SKM-1 treated with dmso at 0.1 percent for 144 hours (cell line): ENCODE results near the gene ZBTB21.
"Not testable (repeated sequence)": the region's sequence is repeated elsewhere in the genome, so short reads cannot be mapped to it uniquely, and the experiment has no call there.

Experiments used
- DNase-seq: peaks from one replicate; lab custom pipeline; 2025; ENCODE audit not compliant: unreplicated experiment; lab: John Stamatoyannopoulos, UW

The ZBTB21 gene

DNA sequence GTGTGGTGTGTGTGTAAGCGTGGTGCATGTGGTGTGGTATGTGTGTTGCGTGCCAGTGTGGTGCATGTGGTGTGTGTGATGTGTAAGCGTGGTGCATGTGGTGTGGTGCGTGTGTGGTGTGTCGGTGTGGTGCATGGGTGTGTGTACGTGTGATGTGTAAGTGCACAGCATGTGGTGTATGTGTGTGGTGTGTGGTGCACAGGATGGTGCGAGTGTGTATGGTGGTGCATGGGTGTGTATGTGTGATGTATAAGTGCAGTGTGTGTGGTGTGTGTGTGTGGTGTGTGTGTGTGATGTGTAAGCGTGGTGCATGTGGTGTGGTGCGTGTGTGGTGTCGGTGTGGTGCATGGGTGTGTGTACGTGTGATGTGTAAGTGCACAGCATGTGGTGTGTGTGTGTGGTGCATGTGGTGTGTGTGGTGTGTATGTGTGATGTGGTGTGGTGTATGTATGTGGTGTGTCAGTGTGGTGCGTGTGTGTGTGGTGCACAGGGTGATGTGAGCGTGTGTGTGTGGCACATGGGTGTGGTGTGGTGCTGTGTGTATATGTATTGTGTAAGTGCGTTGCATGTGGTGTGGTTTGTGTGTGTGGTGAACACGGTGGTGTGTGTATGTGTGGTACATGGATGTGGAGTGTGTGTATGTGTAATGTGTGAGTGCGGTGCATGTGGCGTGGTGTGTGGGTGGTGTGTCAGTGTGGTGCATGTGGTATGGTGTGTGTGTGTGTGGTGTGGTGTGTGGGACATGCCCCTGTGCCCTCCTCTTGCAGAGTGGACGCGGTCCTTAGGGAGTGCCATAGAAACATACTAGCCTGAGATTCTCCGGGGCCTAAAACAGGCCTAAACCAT is 55.3 kb downstream of the ZBTB21 start:
- no peak for DNase-seq

DNA sequence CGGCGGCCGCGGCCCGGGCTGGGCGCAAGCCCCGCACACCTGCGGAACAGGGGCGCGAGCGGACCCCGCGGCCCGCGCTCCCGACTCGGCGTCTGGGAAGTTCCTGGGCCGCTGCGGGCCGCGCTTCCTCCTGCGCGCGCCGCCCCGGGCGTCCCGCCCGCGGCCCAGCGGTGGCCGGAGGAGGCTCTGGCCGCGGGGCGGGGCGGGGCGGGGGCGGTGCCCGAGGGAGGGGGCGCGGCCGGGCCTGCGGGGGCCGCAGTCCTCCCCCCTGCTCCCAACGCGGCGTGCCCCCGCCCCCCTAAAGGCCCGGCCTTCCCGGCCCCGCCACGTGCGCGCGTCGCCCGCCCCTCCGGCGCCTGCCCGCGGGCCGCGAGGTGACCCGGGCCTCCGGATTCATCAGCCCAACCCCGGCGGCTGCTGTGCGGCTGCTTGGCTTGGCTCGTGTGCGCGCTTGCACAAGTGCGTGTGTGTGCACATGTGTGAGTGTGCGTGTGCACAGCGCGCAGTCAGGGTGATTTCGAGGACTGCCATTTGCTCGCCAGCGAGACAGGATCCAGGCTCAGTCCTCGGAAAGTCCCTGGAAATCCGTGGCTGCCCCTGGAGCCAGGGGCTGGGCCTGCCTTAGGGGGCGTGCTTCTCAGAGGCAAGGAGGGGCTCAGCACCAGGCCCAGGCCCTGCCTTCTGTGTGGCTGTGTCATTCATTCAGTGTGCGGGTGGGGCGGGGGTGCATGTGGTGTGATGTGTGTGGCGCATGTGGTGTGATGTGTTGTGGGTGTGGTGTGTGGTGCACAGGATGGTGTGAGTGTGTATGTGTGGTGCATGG is 56.1 kb downstream of the ZBTB21 start, which contains the start of gene C2CD2:
C2CD2 (minus strand) TSS at position 188 of the 823 bp plus-strand sequence. CDS start 370 bp downstream, outside the sequence.
- peak; percentile 37 for DNase-seq

DNA sequence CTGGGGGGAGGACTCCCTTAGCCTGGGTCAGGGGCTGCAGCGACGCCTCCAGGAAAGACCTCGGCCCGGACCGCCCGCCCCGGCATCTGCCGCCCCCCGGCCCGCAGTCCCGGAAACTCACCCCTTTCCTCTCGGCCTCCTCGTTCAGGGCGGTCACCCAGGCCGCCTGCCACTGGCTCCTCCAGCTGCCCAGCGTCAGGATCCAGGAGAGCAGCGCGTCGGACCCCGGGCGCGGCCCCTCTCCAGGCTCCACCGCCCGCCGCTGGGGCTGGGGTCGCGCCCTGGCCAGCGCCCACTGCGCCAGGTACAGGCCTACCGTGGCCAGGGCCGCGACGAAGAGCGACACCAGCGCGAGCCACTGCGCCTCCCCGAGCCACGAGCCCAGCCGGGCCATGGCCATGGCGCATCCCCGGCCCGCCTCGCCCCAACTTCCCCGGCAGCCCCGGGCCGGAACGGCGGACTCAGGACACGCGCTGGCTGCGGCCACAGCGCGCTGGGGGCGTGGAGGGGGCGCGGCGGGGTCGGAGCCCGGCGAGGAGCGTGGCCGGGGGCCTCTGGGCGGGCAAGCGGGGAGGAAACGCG is 56.8 kb downstream of the ZBTB21 start:
- no peak for DNase-seq

DNA sequence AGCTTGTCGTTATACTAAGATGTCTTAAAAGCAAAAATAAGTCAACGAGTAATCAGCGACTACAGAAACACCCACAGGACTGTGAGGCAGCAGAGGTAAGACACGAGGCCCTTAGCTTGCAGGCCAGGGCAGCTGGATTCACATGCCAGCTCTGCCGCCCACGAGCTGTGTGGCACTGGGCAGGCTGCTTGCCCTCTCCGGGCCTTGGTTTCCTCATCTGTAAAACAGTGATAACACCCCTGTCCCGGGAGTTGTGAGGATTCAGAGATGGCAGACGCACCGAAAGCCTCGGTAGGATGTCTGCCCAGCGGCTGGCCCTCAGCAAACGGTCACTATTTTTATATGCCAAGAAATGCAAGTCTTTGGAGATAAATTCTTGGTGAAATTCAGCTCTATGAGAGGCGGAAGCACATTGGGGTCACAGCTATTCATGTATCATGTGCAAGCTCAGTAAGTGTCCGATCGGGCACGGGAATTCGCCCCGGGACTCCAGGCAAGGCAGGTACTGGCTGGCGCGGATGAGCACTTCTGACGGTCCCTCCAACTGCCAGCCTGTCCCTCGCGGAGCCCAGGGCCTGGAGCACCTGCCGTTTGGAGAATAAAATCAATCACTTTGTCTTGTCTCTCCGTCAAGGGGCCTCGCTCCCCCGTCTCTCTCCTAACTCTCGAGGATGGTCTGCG is 57.5 kb downstream of the ZBTB21 start:
- DNase-seq: no peak

DNA sequence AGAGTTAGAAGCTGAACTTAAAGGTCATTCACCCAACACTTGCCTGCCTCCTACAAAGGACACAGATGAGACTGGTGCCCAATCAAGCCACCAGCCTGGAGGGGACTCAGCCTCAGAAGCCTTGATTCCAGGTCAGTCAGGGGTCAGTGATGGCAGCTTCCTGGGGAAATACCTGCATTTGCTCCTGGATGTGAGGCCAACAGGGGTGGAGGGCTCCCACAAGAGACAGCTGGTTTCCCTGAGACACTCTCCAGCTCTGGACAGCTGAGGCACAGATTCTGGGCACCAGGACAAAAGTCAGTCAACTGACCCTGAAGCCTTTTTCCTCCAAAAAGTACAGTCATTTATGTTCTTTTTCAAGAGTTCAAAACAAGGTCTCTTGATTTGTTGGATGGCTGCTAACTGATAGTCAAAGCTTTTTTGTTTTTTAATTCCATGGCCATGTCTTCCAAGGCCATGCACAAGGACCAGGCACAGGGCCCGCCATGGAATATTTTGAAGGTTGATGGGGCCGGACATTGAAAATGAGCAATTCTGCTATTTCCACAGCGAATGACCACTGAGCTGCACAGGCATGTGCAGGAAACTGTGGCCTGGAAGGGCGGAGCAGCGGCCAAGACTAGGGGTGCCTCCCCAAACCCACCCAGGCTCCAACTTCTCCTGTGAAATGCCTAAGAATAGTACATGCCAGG is 58.1 kb downstream of the ZBTB21 start:
- no peak for DNase-seq

DNA sequence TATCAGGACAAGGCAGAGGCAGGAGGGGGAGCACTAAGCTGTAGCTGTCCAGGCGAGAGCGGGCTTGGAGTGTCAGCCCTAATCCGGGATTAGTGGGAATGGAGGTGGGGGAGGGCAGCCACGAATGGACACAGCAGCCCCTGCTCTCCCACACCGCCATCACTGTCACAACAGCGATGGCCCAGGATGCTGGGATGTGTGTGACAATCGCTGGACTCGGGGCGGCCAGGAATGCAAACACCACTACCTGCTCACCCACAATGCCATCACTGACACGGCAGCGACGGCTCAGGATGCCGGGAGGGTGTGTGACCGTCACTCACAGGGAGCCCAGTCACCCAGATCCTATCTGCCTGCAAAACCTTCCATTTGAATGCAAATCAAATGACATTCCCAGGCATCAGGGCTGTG is 59.2 kb downstream of the ZBTB21 start:
- DNase-seq: no peak

DNA sequence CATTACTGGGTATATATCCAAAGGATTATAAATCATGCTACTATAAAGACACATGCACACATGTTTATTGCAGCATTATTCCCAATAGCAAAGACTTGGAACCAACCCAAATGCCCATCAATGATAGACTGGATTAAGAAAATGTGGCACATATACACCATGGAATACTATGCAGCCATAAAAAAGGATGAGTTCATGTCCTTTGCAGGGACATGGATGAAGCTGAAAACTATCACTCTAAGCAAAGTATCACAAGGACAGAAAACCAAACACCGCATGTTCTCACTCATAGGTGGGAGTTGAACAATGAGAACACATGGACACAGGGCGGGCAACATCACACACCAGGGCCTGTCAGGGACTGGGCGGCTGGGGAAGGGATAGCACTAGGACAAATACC is 60.5 kb downstream of the ZBTB21 start:
- DNase-seq: not testable (repeated sequence)

DNA sequence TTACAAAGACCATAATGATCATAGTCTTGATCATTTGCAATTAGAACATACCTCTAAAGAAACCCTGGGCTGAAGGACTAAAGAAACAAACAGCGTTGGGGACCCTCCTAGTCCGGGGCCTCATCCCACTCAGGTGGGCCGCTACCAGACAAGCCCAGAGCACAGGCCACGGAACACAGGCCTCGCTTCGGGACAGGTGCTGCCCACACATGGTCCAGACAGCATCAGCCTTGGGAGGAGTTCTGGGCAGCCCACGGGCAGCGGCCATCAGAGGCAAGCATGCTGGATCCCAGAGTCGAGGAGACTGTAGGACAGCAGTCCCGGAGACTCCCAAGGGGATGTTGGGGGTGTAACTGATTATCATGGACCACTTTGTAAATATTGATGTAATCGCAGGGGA is 61.3 kb downstream of the ZBTB21 start:
- DNase-seq: no peak

DNA sequence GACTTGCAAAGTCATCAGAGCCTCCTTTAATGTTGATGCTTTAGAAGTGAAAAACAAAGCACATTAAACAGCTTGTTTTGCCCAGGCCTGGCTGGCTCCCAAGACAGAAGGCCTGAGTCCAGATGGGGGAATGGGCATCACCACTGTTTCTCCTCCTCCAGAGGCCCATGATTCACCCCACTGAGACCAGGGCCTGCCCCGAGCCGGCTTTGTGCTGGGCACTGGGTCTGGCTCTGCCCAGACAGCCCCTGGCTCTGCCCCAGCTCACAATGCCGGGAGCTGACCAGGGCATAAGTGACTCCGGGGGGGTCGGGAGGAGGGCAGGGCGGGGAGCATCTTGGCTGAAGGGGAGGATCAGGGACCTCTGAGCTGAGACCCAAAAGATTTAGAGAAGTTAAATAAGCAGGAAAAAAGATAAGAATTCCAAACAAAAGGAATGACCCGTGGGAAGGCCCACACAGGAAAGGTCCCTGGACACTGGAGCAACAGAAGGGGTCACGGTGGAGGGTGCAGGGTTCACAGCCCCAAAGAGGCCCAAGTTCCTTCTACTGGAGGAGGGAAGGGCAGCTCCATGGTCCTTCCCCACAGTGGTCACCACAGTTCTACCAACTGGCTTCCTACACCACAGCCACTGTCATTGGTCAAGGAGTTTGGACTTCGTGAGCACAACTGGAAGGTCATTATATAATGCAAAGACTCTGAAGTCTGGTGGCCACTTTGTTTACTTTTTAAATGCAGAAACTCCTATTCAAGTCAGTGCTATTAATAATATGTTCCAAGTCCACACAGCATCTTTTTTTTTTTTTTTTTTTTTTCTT is 61.9 kb downstream of the ZBTB21 start:
- no peak for DNase-seq

DNA sequence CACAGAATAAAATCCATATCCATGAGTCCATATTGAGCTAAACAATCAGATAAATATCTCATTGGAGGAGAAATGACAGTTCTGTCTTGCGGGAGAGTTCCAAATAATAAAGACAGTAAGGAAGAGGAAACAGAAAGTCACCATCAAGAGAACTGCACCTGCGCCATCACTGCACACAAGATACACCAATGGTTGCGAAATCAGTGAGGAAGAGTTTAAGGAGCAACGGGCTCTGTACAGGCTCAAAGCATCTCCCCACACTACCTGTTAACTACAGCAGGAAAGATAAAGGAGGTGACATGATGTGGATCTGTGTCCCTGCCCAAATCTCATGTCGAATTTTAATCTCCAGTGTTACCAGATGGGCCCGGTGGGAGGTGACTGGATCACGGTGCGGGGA is 64.2 kb downstream of the ZBTB21 start:
- no peak for DNase-seq

DNA sequence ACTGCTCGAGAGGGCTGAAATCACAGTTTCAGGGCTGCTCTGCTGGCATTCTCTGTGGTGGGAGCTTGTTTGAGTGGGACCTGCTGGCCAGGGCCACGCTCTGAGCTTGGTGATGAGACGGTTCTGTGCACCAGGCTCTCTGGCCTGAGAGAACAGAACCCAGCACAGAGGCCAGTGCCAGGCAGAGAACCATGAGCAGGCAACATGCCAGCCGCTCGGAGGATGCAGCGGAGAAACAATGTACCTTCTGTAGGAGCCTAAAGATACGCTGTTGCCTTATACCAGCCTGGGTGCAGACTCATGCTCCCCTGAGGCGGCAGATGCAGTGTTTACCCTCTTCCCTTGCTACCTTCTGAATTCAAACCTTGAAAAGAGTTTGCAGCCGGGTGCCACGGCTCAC is 66.3 kb downstream of the ZBTB21 start:
- DNase-seq: no peak

DNA sequence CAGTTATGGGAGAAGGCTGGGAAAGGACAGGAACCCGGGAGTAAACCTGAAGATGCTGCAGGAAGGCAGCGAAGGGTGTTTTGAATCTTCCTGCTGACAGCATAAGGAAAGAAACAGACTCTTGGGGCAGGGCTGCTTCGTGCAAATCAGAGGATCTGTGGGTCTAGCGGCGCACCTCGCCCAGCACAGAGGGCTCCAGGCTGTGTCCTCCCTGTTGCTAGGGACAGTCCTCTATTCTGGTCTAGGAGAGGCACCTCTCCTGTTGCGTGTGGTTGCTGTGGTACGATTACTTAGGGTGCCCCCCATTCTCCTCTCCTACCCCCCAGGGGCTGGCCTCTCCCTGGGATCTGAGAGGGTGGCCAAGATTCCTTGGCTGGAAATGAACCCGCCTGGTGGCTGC is 67.7 kb downstream of the ZBTB21 start:
- DNase-seq: no peak

DNA sequence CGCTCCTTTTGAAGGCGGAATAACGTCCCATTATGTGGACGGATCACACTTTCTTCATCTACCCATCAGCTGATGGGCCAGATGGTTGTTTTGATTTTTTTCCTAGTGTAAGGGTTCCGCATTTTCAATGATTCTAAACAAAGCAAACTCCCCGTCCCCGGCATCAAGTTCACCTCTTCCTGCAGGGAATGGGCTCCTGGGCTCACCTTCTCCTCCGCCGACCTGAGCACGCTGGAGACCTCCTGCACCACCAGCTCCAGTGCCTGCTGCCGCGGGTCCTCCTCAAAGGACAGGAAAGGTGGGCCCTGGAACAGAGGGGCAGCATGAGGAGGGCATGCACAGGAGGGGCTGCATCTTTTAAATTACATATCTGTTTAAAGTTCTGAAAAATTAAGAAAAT is 68.2 kb downstream of the ZBTB21 start:
- no peak for DNase-seq

DNA sequence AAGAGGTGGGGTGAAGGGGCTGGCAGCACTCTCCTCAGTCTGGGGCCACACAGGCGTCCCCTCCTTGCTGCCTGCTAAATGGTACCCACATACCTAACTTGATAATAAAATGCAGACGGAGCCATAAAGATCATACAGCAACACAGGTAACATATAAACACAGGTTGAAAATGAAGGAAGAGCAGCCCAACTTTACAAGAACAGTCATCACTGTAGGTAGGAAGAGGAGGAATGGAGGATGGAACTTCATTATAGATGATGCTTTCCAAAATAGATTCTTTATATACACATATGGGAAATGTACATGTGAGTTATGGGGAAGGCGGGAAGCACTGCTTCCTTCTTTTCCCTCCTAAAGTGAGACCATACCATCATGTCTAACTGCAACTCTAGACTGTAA is 69.7 kb downstream of the ZBTB21 start:
- no peak for DNase-seq

DNA sequence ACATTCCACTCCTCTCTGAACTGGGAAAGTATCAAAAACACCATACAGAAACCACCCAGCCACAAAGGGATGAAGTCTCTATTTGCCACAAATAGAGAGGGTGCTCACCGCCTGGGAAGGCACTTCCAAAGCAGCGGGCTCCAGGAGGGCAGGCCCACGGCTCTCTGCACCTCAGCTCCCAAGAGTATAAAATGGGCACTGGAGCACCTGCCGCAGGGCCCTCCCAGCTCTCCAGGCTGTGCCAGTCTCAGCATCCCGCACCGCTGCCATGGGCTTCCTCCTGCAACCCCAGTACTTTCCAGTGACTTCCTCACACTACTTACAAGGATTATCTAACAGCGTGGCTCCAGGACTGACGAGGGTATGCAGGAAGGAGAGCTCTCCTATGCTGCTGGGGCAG is 70.8 kb downstream of the ZBTB21 start:
- DNase-seq: no peak
